ENCODE data around the gene FHIT. TPM values are rescaled to one million over a fixed set of nuclear protein-coding genes. Genes with fewer than 3 reads are reported as not detected.

The FHIT gene
- total and polyA plus RNA-seq, 10 of the 15 experiments (the other 5 are each of a cell fraction or from before 2014, with no cell fraction given) = 4.2 to 14.9 (median 9.4) TPM

DNA sequence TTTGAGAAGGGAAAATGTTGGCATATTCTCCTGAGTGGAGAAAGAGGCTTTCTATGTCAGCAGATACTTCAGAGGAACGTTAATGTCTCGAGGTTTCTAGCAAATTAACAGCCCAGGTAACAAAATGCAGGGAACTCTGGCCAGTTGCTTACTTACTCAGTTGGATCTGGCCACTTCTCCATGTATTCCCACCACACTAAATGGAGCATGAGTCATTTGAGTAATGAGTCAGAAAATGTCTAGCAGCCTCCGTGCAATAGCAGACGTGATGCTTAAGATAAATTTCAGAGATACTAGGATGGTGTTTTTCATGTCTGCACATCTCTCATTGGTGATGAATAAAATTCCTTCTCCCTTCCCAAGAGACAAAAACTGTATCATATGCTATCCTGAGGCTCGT is 671.5 kb downstream of the FHIT start (continued):
- TF ChIP-seq ZBTB33 (IDR thresholded peaks at IDR 0.05) = no peak
- no peak for TF ChIP-seq ZBED1 (IDR thresholded peaks at IDR 0.05; ENCODE audit: borderline replicate concordance)

DNA sequence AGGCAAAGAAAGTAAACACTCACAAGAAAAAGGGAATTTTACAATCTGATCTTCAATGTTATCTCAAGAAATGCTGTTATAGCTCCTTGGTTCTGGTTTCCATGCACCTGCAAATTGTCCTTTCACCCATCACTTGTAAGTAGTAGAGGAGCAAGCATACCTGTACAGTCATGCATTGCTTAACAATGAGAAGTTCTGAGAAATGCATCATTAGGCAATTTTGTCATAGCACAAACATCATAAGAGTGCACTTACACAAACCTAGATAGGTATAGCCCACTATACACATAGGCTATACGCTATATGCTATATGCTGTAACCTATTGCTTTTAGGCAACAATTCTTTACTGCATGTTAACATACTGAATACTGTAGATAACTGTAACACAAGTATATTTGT is 672.3 kb downstream of the FHIT start:
- Histone ChIP-seq H3K27ac (ENCODE audit: control insufficient read depth, insufficient read depth) (no peak overlapping the region), H3K4me2 (ENCODE audit: control insufficient read depth, insufficient read depth) (no peak overlapping the region), H2AFZ (ENCODE audit: control insufficient read depth, low read depth, low read length) (no peak overlapping the region), H3K4me3 (no peak overlapping the region), H3K4me1 (ENCODE audit: control insufficient read depth, insufficient read depth, low read length) (no peaks in the 10 kb centered on the region), H3K79me2 (ENCODE audit: control insufficient read depth, insufficient read depth, low read length) (no peaks in the 10 kb centered on the region), H4K20me1 (ENCODE audit: control insufficient read depth, insufficient read depth) (no peaks in the 10 kb centered on the region; the same call in 1 of the 2 replicates), H3K36me3 (ENCODE audit: control insufficient read depth in 2 of 2, insufficient read depth in 2 of 2, low read length in 1 of 2) (no peaks in the 10 kb centered on the region), H3K27me3 (replicated peaks in 1 of 2; ENCODE audit: control insufficient read depth in 2 of 2, insufficient read depth in 2 of 2, low read length in 1 of 2) (no peaks in the 10 kb centered on the region), H3K9ac (ENCODE audit: control insufficient read depth, insufficient read depth, low read length) (no peak overlapping the region), H3K9me3 (replicated peaks; ENCODE audit: control insufficient read depth, insufficient read depth, low read length) (no peaks in the 10 kb centered on the region)
- intact Hi-C loops (cut with micrococcal nuclease; ENCODE audit: unreplicated experiment) = no loop called here
- POLR2A ChIA-PET = no interaction called here
- WGBS (ENCODE audit: insufficient coverage, insufficient replicate concordance, low lambda C conversion rate, missing lambda C conversion rate) = 44% methylated on average over 1 of the region's 1 CpG
- TF ChIP-seq, protein P1, sequence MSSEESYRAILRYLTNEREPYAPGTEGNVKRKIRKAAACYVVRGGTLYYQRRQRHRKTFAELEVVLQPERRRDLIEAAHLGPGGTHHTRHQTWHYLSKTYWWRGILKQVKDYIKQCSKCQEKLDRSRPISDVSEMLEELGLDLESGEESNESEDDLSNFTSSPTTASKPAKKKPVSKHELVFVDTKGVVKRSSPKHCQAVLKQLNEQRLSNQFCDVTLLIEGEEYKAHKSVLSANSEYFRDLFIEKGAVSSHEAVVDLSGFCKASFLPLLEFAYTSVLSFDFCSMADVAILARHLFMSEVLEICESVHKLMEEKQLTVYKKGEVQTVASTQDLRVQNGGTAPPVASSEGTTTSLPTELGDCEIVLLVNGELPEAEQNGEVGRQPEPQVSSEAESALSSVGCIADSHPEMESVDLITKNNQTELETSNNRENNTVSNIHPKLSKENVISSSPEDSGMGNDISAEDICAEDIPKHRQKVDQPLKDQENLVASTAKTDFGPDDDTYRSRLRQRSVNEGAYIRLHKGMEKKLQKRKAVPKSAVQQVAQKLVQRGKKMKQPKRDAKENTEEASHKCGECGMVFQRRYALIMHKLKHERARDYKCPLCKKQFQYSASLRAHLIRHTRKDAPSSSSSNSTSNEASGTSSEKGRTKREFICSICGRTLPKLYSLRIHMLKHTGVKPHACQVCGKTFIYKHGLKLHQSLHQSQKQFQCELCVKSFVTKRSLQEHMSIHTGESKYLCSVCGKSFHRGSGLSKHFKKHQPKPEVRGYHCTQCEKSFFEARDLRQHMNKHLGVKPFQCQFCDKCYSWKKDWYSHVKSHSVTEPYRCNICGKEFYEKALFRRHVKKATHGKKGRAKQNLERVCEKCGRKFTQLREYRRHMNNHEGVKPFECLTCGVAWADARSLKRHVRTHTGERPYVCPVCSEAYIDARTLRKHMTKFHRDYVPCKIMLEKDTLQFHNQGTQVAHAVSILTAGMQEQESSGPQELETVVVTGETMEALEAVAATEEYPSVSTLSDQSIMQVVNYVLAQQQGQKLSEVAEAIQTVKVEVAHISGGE (CRISPR knock-in tag; IDR thresholded peaks at IDR 0.05) = no peak
- TF ChIP-seq FOXK2 (IDR thresholded peaks at IDR 0.05) (no peak), CBFB (IDR thresholded peaks at IDR 0.05; ENCODE audit: low read depth) (no peak)
- RAD21 ChIA-PET (ENCODE audit: unreplicated experiment) = no interaction called here
- no peak for ATAC-seq
- no peak for DNase-seq (ENCODE audit: low read depth, low spot score)
- no TSS peak for BruUV-seq (replicated peaks)
- SMC1A ChIA-PET (ENCODE audit: uncharacterized antibody, unreplicated experiment) = interaction anchor here (1.3 kb wide), 1 partner anchor 8 kb away, joined by 3 read pairs; no protein-coding TSS in a partner anchor
- in situ Hi-C loops (cut with MboI) = no loop called here
- CTCF ChIA-PET = no interaction called here
- FAIRE-seq = no peak
